Activated CD8-positive, alpha-beta T cell treated with anti-CD3 and anti-CD28 coated beads, Interleukin-2, amount 10 ng/mL, durations not matched to agents 7 days and 5 days (primary cell): ENCODE measurements around the gene BHLHE41. TPM values are rescaled to one million over a fixed set of nuclear protein-coding genes. Genes with fewer than 3 reads are reported as not detected.
A peak's percentile ranks its signal among the peaks of the same experiment; 100 is the strongest.

Source experiments
- ATAC-seq: fragments of 150-1000 bp; cut with Tn5 transposase; one replicate; pipeline ENCODE4 v1.10.0; 2021; ENCODE audit warnings: moderate library complexity
- CTCF ChIA-PET: fragments of 350-600 bp; sonication (Branson Sonifier 250); formaldehyde crosslinking; loops from one replicate; lab custom pipeline; 2021; ENCODE audit warnings: antibody characterized with exemption; lab: Charles Lee
- POLR2A ChIA-PET: fragments of 350-600 bp; sonication (Branson Sonifier 250); formaldehyde crosslinking; loops from one replicate; lab custom pipeline; 2021; ENCODE audit warnings: antibody characterized with exemption; lab: Charles Lee
- DNase-seq: peaks from one replicate; pipeline ENCODE4 v3.0.0-alpha.2; 2020
- H3K27ac Mint-ChIP-seq: one replicate; pipeline ENCODE4 v1.8.0; 2021; ENCODE audit warnings: mild to moderate bottlenecking, mixed read lengths
- H3K27me3 Mint-ChIP-seq: one replicate; pipeline ENCODE4 v1.8.0; 2021; ENCODE audit warnings: low read depth, mixed read lengths
- H3K36me3 Mint-ChIP-seq: one replicate; pipeline ENCODE4 v1.8.0; 2021; ENCODE audit warnings: low read depth, mixed read lengths
- H3K4me1 Mint-ChIP-seq: one replicate; pipeline ENCODE4 v1.8.0; 2021; ENCODE audit warnings: low read depth, mixed read lengths
- H3K4me3 Mint-ChIP-seq: one replicate; pipeline ENCODE4 v1.8.0; 2021; ENCODE audit warnings: mild to moderate bottlenecking, mixed read lengths
- H3K9me3 Mint-ChIP-seq: one replicate; pipeline ENCODE4 v1.8.0; 2022; ENCODE audit warnings: mixed read lengths; ENCODE audit not compliant: insufficient read depth
- total RNA-seq, 2 experiments: library from RNA; stranded (reverse); gene quantifications; one replicate each; pipeline ENCODE4 v1.2.3, GENCODE V29; 2021

Gene BHLHE41
- not detected for total RNA-seq

DNA sequence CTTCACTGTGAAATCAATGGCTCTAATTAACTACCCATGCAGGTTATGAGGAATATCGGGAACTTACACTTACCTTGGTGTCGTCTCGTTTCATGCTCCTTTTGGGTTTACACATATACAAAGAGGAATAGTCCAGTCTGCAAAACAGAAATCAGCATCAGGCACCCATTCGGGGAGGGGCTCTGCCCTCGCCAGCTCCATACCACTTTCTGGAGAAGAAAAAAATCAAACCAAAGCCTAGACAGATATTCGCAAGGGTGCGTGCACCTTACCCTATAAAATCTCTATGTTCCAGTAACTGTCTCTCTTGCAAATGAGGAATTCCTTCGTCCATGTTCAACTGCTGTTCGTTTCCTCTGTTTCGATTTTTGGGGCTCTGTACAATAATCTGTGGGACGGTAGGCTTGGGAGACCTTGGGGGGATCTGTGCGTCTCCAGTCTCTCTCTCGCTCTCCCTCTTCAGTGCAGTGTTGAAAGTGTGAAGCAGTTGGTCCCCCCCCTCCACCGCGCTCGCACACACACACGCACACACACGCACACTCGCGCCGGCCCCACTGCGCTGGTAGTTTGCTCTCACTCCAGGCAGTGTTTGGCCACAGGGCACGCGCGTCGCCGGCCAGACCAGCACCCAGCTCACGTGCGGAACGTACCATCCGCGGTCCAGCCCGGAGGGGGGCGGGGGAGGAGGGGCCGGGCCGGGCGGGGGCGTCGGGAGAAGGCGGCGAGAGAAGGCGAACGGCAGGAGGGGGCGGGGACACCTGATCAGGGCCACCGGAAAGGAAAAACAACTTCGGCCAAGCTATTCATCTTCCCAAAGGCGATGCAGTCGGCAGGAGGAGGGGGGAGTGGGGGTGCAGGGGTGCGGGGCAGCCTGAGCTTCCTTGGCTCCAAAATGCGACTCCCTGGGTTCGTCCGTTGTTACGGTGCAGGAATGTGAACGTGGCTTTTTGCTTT is at the start of gene BHLHE41:
TSS of gene BHLHE41 (minus strand) at position 592 of the 954 bp plus-strand sequence. CDS start at position 334, 258 bp downstream.
- Mint-ChIP-seq H3K27me3 (peaks cover 82% of the 10 kb centered on the region), H3K36me3 (no peaks in the 10 kb centered on the region), H3K9me3 (no peaks in the 10 kb centered on the region), H3K4me3 (peak within 1 kb of the TSS; percentile 76), H3K4me1 (peaks cover 35% of the 10 kb centered on the region), H3K27ac (no peak within 1 kb of the TSS)
- ATAC-seq (no peak), DNase-seq (no peak)
- ChIA-PET POLR2A (no interaction called here), CTCF (interaction anchor here (0.8 to 1.1 kb wide), 3 partner anchors 10 to 527 kb away, joined by 3 read pairs; no protein-coding TSS in a partner anchor)

DNA sequence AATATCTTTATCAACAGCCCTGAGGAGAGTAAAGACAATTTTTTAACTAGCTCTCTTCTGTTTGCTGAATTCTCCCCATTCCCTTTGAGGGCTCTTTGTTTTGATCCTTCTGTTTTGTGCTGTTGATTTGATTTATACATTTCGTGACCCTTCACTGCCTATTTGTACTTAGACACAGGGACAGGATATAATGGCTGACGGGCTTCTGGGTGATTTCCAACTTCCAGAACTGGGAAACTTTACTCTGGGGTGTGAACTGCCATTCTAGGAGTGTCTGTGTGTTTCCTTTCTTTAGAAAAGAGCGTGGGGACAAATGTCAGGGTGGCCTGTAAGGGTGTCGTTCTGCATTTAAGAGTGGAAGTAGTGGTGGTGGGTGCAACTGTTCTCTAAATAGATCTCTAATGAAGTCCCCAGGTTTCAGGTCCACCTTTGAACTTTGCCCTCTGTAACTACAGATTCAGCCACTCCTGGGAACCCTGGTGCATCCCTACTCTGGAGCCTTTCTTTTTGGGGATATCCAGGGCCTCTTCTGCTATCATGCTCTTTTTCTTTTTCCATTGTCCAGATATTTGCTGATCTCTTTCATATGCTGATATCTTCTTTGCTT is 48.2 kb upstream of the BHLHE41 start:
- Mint-ChIP-seq H3K27me3 (peaks cover 16% of the 10 kb centered on the region), H3K4me3 (no peak overlapping the region), H3K36me3 (no peaks in the 10 kb centered on the region), H3K4me1 (no peaks in the 10 kb centered on the region), H3K27ac (no peak overlapping the region), H3K9me3 (no peaks in the 10 kb centered on the region)
- DNase-seq = no peak
- no peak for ATAC-seq
- ChIA-PET CTCF (no interaction called here), POLR2A (no interaction called here)

DNA sequence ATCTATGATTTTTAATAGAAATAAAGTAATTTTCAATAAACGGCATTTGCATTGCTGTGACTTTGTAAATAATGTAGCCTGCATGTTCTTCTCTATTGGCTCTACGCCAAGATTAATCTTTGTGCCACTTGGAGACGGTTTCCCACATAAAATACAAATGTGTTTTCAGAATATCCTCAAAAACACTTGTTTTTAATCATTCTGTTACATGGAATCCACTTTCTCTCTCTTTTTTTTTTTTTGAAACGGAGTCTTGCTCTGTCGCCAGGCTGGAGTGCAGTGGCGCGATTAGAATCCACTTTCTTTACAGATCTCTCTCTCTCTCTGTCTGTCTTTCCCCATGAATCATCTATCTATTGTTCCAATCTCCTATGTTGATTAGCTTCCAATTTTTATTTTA is 47.7 kb upstream of the BHLHE41 start:
- POLR2A ChIA-PET = no interaction called here
- H3K4me3 Mint-ChIP-seq = no peak overlapping the region
- no peaks in the 10 kb centered on the region for H3K36me3 Mint-ChIP-seq
- DNase-seq (no peak), ATAC-seq (no peak)
- H3K4me1 Mint-ChIP-seq = no peaks in the 10 kb centered on the region
- CTCF ChIA-PET = no interaction called here
- H3K27ac Mint-ChIP-seq = no peak overlapping the region
- H3K9me3 Mint-ChIP-seq = no peaks in the 10 kb centered on the region
- peaks cover 13% of the 10 kb centered on the region for H3K27me3 Mint-ChIP-seq

GRCh38 chr12:26172013-26172412 is 47.2 kb upstream of the BHLHE41 start:
- CTCF ChIA-PET = no interaction called here
- no peak overlapping the region for H3K27ac Mint-ChIP-seq
- DNase-seq = no peak

DNA sequence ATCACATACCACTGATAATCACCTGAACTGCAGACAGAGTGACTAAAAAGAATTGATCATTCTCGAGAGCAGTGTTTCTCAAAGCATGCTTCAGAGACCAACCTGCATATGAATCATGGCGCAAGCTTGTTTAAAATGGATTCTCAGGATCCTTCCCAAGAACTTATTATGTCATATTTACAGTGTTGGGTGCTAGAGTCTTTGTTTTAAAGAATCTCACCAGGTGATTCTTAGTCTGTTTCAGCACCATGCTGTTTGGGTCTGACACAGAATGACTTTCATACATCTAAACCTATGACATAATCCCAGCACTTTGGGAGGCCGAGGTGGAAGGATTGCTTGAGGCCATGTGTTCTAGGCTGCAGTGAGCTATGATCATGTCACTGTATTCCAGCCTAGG is 39.3 kb upstream of the BHLHE41 start:
- ChIA-PET CTCF (no interaction called here), POLR2A (no interaction called here)
- H3K27ac Mint-ChIP-seq = no peak overlapping the region
- H3K36me3 Mint-ChIP-seq = no peaks in the 10 kb centered on the region
- DNase-seq = no peak
- no peaks in the 10 kb centered on the region for H3K4me1 Mint-ChIP-seq
- no peak for ATAC-seq
- H3K4me3 Mint-ChIP-seq = no peak overlapping the region
- H3K9me3 Mint-ChIP-seq = no peaks in the 10 kb centered on the region
- peaks cover 14% of the 10 kb centered on the region for H3K27me3 Mint-ChIP-seq

More at GRCh38 chr12:26172013-26172412, 47.2 kb upstream of the BHLHE41 start:
- no peaks in the 10 kb centered on the region for H3K36me3 Mint-ChIP-seq
- no peaks in the 10 kb centered on the region for H3K4me1 Mint-ChIP-seq
- no peak for ATAC-seq
- H3K27me3 Mint-ChIP-seq = peaks cover 12% of the 10 kb centered on the region
- no peak overlapping the region for H3K4me3 Mint-ChIP-seq
- POLR2A ChIA-PET = no interaction called here
- no peaks in the 10 kb centered on the region for H3K9me3 Mint-ChIP-seq

DNA sequence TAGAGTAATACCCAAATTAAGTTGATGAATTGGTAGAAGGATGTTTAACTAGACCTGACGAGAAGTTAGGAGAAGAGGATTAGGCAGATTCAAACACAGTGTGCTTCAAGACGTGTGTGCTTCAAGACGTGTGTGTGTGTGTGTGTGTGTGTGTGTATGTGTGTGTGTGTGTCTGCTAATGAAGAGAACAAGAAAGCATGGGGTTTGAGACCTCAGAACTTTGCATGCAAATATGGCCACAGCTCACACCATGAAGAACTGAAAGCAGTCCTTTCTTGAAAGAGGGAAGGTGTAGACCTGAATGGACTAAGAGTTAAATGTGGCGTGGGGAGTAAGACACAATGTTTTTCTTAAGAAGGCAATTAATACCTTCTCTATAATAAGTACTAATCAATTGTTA is 38.1 kb upstream of the BHLHE41 start:
- Mint-ChIP-seq H3K27ac (no peak overlapping the region), H3K4me1 (no peaks in the 10 kb centered on the region), H3K9me3 (no peaks in the 10 kb centered on the region), H3K4me3 (no peak overlapping the region), H3K36me3 (no peaks in the 10 kb centered on the region), H3K27me3 (peaks cover 15% of the 10 kb centered on the region)
- DNase-seq (no peak), ATAC-seq (no peak)
- ChIA-PET POLR2A (no interaction called here), CTCF (no interaction called here)

DNA sequence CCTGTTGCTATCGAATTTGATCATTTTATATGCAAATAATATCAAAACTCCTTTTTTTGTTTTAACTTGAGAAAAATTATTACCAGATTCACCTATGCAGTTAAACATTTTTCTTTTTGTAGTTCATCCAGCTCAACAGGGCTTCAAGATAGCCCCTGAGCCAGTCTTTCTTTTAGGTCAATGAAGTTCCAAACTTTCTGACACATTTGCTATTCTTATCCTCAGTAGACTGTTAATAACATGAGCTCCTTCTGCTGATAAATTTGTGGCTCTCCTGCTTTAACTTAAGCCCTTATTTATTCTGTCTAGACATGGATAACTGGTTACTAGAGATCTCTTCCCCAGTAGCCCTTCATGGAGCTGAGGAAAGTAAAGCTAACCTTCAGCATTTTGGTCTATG is 37.3 kb upstream of the BHLHE41 start:
- no peak for DNase-seq

GRCh38 chr12:26158078-26158764 is 33.4 kb upstream of the BHLHE41 start:
- Mint-ChIP-seq H3K36me3 (no peaks in the 10 kb centered on the region), H3K9me3 (no peaks in the 10 kb centered on the region), H3K27me3 (peaks cover 20% of the 10 kb centered on the region), H3K4me3 (no peak overlapping the region), H3K4me1 (no peaks in the 10 kb centered on the region), H3K27ac (no peak overlapping the region)
- ATAC-seq = no peak
- no peak for DNase-seq
- ChIA-PET CTCF (no interaction called here), POLR2A (no interaction called here)

More for the DNA sequence above, 37.3 kb upstream of the BHLHE41 start:
- H3K4me3 Mint-ChIP-seq = no peak overlapping the region
- no peak overlapping the region for H3K27ac Mint-ChIP-seq
- POLR2A ChIA-PET = no interaction called here
- peaks cover 15% of the 10 kb centered on the region for H3K27me3 Mint-ChIP-seq
- no peak for ATAC-seq
- H3K9me3 Mint-ChIP-seq = no peaks in the 10 kb centered on the region
- no peaks in the 10 kb centered on the region for H3K4me1 Mint-ChIP-seq
- CTCF ChIA-PET = no interaction called here
- H3K36me3 Mint-ChIP-seq = no peaks in the 10 kb centered on the region

DNA sequence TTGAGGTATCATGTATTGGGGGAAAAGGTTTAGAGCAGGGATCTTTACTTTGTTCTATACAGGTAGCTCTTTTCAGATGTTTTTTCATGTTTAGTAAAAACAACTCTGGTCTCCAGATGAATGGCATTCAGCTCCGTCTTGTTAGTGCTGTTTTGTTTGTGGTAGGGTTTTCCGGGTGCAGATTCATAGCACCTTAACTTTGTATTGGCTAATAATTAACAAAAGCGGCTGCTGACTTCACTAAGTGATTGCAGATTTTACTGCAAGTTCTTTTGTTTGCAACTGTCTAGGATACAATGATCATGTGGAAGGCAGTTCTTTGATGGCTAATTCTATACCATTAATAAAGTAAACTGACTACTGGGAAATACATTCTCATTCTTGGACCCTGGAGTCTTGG is 32.2 kb upstream of the BHLHE41 start:
- ChIA-PET POLR2A (no interaction called here), CTCF (no interaction called here)
- Mint-ChIP-seq H3K27ac (no peak overlapping the region), H3K4me1 (no peaks in the 10 kb centered on the region), H3K27me3 (peaks cover 20% of the 10 kb centered on the region), H3K4me3 (no peak overlapping the region), H3K36me3 (no peaks in the 10 kb centered on the region), H3K9me3 (no peaks in the 10 kb centered on the region)
- DNase-seq (no peak), ATAC-seq (no peak)

DNA sequence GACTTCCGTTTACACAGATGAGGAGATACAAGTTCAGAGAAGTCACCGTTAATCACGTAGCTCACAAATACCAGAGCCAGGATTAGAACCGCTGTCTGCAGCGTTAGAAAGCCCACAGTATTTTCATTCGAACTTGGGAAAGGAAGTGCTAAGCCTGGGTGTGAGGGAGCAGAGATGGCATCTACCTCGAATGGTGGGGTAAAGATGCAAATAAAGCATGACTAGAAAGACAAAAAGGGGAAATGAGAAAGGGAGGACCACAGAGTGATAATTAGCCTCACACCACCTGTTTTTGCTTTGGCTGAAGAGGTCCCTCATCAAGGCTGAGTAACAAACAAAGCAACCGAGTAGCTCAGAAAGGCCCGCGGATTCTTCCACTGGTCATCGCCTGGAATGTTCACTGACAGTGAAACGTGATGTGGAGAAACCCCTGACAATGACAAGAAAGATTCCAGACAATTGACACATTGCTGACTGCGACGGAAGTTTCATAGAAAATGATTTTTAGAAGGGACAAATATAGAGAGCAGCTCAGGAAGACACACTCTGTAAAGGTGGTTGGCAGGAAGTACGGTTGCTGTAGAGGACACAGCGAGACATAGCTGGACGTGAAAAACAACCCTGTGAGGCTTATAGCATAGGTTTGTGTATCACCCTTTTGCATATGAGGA is 31.5 kb upstream of the BHLHE41 start:
- no peak for ATAC-seq
- Mint-ChIP-seq H3K4me3 (no peak overlapping the region), H3K9me3 (no peaks in the 10 kb centered on the region), H3K27ac (no peak overlapping the region), H3K36me3 (no peaks in the 10 kb centered on the region), H3K27me3 (peaks cover 25% of the 10 kb centered on the region), H3K4me1 (no peaks in the 10 kb centered on the region)
- no peak for DNase-seq
- CTCF ChIA-PET = no interaction called here
- POLR2A ChIA-PET = no interaction called here

DNA sequence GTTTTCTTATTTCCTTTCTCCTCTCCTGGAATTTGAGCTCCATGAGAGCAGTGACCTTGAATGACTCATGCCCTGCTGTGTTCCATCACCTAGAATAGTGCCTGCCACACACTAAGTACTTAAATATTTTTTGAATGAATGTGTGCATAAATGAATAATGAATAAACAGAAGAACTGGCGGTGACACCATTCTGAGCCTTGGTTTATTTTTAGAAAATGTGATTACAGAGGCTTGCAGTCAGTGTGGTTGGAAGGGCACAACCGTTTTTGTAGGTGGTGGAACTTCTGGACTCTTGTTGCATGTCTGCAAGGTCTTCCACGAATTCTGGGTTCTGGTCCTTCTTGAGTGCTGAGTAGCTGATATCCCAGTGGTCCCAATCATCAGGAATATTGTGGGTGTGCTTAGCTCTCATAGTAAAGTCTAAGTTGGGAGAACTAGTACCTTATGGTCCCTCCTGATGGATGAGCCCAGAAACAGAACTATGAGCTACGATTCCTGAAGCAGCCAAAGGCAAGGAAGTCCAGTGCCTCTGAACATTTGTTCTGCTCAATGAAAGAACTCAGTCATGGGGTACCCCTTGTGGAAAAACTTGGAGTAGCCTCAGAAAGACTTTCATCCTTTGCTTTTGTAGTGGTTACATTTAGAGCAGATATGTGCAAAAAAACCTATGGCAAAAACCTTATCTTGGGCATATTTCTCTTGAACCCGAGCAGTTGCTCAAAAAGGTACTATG is 28.8 kb upstream of the BHLHE41 start:
- CTCF ChIA-PET = no interaction called here
- H3K9me3 Mint-ChIP-seq = no peaks in the 10 kb centered on the region

More for the DNA sequence above, 28.8 kb upstream of the BHLHE41 start:
- Mint-ChIP-seq H3K27ac (no peak overlapping the region), H3K36me3 (no peaks in the 10 kb centered on the region), H3K4me1 (no peaks in the 10 kb centered on the region), H3K27me3 (peaks cover 28% of the 10 kb centered on the region), H3K4me3 (no peak overlapping the region)
- no peak for DNase-seq
- POLR2A ChIA-PET = interaction anchor here (0.7 kb wide), 1 partner anchor 357 kb away, joined by 3 read pairs; no protein-coding TSS in a partner anchor
- no peak for ATAC-seq
